Measurements from ENCODE around the gene IFNLR1.
A peak's percentile ranks its signal among the peaks of the same experiment; 100 is the strongest.

Gene IFNLR1

DNA sequence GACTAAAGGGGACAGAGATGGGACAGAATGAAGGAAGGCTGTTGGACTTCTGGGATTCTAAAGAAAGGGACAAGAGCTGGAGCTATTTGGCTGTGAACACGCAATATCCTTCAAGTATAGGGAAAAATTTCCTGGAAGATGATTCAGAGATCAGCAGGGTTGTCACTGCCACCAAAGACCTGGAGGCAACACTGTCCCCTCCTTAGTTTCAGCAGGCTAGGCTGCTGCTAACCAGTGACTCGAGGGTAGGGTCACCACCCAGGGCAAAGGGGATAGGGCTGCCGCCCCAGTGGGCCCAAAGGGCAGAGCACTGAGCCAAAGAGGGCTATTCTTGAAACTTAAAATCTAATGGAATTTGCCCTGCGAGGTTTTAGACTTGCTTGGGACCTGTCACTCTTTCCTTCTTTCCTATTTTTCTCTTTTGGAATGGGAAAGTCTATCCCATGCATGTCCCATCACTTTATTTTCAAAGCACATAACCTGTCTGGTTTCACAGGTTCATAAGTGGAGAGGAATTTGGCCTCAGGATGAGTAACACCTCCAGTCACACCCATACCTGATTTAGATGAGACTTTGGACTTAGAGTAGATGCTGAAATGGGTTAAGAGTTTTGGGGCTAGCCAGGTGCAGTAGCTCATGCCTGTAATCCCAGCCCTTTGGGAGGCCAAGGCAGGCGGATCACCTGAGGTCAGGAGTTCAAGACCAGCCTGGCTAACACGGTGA, 11.9 kb downstream of the IFNLR1 start:
- DNase-seq = no peak

DNA sequence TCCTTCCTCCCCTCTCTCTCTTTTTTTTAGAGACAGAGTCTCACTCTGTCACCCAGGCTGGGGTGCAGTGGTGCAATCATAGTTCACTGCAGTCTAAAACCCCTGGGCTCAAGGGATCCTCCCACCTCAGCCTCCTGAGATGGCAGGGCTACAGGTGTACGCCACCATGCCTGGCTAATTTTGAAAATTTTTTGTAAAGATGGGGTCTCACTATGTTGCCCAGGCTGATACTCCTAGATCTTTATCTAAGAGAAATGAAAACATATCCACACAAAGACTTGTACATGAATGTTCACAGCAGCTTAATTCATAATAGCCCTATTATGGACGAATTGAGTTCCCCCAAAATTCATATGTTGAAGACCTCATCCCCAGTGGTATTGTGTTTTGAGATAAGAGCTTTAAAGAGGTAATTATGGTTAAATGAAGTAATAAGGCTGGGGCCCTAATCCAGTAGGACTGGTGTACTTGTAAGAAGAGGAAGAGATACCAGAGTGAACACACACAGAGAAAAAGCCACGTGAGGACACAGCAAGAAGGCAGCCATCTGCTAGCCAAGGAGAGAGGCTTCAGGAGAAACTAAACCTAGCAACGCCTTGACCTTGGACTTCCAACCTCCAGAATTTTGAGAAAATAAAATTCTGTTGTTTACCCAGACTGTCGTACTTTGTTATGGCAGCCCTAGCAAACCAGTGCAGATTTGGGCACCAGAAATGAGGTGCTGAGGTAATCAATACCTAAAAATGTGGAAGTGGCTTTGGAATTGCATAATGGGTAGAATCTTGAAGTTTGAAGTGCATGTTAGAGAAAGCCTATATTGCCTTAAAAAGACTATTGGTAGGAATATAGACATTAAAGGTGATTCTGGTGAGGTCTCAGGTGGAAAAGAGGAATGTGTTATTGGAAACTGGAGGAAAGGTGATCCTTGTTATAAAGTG, 13.2 kb downstream of the IFNLR1 start:
- no peak for DNase-seq

DNA sequence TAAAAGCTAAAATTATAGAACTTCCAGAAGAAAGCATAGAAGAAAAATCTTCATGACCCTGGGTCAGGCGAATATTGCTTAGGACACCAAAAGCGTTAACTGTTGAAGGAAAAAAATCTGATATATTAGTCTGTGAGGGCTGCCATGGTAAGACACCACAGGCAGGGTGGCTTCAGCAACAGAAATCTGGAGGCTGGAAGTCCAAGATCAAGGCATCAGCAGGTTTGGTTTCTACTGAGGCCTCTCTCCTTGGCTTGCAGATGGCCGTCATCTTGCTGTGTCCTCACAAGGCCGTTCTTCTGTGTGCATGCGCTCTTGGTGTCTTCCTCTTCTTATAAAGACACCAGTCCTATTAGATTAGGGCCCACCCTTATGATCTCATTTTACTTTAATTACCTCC, 14.5 kb downstream of the IFNLR1 start:
- DNase-seq = no peak

DNA sequence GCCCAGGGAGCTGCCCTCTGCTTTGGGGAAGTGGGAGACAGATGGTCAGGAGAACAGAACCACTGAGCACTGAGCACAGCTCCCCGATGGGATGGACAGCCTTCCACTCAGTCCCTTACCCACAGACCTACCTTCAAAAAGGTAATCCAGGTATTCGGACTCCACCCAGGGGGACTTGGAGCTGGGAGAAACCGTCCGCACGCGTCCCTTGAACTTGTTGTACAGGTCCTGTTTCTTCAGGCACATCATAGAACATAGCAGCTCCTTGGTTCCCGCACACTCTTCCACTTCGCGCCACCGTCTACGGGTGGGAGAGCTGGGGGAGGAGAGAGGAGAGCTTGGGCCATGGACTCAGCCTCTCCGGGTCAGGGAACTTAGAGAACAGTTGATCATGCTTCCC, 17.8 kb downstream of the IFNLR1 start:
- DNase-seq = no peak

GRCh38 chr1:24168245-24168644, 18.8 kb downstream of the IFNLR1 start:
- DNase-seq = no peak

- DNase-seq = no peak
Observed at GRCh38 chr1:24167008-24167407, 20.1 kb downstream of the IFNLR1 start.

DNA sequence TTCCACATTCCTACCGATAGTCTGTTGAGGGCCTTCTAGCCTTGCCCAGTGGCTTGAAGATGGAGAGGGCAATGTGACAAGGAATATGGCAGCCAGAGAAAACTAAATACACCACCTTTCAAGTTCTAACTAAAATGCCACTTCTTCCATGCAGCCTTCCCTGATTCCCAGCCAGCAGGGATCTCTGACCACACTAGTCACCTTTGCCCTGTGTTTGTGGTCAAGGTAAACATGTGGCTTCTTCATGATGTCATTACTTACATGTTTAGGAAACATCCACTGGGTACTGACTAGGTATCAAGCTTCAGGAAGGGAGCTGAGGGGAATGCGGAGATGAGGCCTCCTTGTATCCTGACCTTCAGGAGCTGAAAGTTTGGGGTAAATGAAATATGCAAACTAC, 21.6 kb downstream of the IFNLR1 start:
- DNase-seq = no peak

- no peak for DNase-seq
Observed at GRCh38 chr1:24164004-24164403, 23.1 kb downstream of the IFNLR1 start.

DNA sequence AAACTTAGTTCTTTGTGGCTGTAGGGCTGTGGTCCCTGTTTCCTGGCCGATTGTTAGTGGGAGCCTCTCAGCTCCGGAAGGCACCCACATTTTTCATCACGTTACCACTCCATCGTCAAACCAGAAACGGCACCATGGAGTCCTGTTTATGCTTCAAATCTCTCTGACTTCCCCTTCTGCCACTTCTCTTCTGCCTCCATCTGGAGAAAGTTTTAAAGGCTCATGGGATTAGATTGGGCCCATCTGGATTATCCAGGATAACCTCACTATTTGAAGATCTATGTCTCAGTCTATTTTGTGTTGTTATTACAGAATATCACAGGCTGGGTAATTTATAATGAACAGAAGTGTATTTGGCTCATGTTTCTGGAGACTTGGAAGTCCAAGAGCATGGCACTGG, 24.9 kb downstream of the IFNLR1 start:
- no peak for DNase-seq

GRCh38 chr1:24161270-24161669, 25.8 kb downstream of the IFNLR1 start:
- DNase-seq = no peak

DNA sequence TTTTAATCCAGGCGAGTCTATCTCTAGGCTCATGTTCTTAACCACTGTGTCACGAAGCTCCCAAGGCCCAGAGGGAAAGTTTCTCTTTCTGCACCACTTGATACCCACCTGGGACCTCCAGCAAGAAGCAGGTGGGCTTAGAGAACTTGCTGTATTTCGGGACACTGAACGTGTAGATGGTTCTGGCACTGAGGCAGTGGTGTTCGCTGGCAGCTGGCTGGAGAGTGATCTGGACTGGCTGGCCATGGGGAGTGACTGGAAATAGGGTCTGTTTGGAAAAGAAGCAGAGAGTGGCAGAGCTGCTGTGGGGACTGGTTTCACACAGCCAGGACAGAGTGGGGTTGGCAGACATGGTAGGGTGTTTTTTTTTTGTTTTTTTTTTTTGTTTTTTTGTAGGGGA, 27.7 kb downstream of the IFNLR1 start:
- no peak for DNase-seq

GRCh38 chr1:24157918-24158481, 29.1 kb downstream of the IFNLR1 start:
- no peak for DNase-seq

DNA sequence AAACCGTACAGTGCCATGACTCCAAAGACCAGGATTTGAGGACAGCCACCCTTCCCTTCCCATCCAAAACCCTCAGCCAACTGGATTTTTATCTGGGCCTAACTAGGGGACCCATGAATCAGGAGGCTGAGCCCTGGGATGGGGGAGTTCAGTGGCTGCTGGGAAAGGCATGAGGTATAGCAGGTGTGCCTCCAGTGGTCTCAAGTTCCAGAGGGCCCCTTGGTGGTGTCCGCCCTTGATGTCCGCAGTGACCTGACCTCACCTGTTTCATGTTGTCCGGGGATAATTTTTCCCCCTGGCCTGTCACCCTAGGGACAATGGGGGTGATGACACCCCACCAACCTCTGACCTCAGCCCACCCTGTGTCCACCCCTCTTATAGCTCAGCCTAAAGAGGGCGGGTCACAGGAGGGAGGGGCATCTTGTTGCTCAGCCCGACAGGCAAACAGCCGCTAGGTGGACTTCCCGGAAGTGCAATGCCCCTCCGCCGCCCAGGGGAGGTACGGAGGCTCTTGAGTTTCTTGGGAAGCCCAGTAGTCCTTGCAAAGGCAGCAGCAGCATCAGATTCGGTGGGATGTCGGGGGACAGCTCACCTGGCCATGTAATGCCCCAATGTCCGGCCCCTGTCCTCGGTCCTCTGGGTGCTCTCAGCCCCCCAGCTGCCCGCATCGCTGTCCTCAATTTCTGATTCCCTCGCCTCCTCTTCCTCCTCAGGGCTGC, 30.4 kb downstream of the IFNLR1 start:
- DNase-seq = no peak

DNA sequence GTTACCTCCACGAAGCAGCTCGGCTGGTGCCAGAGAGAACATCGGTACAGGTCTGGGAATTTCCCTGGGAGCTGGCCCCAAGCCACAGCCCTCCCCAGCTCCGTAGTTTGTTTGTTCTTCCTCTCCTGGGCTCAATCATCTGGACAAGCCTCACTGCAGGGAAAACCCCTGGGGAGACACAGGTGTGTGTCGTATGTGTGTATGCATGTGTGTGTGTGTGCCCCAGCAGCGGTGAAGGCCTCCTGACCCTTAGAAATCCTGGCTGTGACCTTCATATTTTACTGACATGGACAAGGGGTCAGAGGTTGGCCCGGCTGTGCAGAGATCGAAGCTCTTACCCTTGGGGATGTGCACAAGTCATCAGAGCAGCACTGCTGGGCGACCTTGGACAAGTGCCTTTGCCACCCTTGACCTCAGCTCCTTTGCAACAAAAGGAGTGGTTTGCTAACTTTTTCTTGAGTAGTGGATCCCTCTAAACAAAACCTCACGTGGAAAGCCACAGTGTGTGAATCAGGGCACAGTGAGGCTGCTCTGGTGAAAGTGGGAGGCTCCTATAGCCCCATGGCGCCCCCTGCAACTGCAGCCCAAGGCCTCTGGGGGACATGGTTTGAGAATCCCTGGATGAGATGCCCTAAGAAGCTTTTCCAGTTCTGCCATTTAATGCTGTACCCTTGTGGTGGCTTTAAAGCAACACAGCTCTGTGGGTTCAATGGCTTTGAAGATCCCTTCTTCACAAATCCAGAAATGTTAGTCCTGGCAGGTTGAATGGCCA, 31.9 kb downstream of the IFNLR1 start:
- no peak for DNase-seq

GRCh38 chr1:24154215-24154614, 32.9 kb downstream of the IFNLR1 start:
- no peak for DNase-seq

DNA sequence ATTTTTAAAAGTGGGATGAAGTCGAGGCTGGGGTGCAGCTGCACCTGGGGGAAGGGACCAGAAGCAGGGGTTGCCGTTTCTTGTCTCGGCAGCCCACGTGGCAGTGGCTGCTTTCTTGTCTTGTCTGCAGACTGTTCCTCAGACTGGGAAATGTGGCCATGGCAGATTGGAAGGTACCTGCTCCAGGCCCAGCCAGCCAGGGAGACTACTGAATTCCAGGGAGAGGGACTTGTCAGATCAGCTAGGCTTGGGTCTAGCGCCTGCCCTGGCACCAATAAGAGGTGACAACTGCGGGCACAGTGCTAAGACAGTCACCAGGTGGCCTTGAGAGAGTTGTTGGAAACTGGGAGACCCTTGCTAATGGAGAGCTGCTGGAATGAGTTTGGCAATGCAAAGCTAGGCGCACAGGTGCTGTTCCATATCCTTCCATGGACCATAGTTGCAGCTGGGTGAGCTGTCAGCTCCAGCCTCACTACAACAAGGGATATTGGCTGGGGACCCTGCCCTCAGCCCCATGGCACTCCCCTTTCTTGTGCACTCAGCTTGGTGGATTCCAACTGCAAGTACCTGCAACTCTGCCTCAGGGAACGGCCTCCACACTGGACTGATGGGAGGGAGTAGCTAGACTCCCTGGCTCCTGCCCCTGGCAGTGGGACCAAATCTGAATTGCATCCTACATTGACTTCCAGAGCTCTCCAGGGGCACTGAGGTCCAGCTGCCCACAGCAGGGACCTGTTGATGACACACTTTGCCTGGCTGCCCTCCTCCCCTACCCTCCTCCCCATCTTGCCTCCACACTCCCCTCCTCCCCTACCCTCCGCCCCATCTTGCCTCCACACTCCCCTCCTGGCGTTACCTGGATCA, 34.2 kb downstream of the IFNLR1 start:
- DNase-seq = no peak

DNA sequence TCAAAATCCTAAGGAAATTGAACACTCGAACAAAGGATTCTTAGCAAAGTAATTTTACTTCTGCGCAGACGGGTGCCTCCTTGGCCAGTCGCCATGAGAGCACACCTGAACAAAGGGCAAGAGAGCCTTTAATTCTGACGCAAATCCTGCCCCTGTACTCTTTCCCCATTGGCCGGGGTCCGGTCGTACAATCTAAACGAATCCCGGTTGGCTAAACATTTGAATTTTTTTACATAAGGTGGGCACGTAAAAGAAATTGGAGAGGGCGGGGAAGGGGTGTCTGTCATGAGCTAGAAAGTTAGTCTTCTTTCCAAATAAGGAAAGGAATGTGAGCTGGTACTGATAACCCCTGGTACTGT, 35.9 kb downstream of the IFNLR1 start:
- no peak for DNase-seq

GRCh38 chr1:24150234-24151174, 36.6 kb downstream of the IFNLR1 start:
- DNase-seq = peak; percentile 63

GRCh38 chr1:24149866-24150233, 37.2 kb downstream of the IFNLR1 start:
- no peak for DNase-seq

DNA sequence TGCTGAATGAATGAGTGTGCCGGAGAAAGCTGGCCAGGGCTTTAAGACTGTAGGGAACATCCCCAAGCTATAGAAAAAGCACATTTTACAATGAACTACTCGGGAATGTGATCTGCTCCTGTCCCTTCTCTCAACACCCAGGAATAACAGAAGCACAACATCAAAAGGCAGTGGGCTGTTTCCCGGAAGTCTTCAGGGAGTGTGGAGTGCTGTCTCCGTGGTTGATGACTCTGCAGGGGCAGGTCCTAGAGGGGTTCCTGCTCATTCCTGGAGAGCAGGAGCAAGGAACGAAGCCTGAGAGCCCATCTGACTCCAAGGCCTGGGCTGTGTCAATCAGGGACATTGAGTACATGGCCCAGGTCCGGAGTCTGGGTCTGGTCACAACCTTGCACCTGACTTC, 39.3 kb downstream of the IFNLR1 start:
- DNase-seq = no peak
